Measurements from ENCODE around the gene MFGE8.

GRCh38 chr15:88874275-88874674 is 38.9 kb downstream of the MFGE8 start:
- TF ChIP-seq CTCF (IDR thresholded peaks at IDR 0.05): no peak
- no peak for TF ChIP-seq POLR2A (IDR thresholded peaks at IDR 0.05)

Data from right lobe of liver (tissue), 4 donors.